WTC11 (cell line): Measurements from ENCODE around the gene AMACR. TPM values are rescaled to one million over a fixed set of nuclear protein-coding genes. Genes with fewer than 3 reads are reported as not detected.
A peak's percentile ranks its signal among the peaks of the same experiment; 100 is the strongest.

Experiments used
- ATAC-seq: fragments of 200-7000 bp; cut with Tn5 transposase; 2 replicates; pipeline ENCODE4 v1.10.0; 2021; ENCODE audit warnings: mild to moderate bottlenecking, moderate library complexity
- CTCF ChIA-PET: fragments of 300-600 bp; sonication (Branson Sonifier 250); formaldehyde crosslinking; loops from one replicate; lab custom pipeline; 2021; ENCODE audit warnings: antibody characterized with exemption; lab: Charles Lee
- POLR2A ChIA-PET: fragments of 350-600 bp; sonication (Branson Sonifier 250); formaldehyde crosslinking; loops from one replicate; lab custom pipeline; 2021; ENCODE audit warnings: antibody characterized with exemption; lab: Charles Lee
- DNase-seq: peaks from one replicate; pipeline ENCODE4 v3.0.0; 2021; ENCODE audit warnings: low spot score
- H3K27ac Mint-ChIP-seq: 2 replicates; pipeline ENCODE4 v1.8.0; 2021; ENCODE audit warnings: mixed read lengths
- H3K27me3 Mint-ChIP-seq: 2 replicates; pipeline ENCODE4 v1.8.0; 2021; ENCODE audit warnings: low read depth, mild to moderate bottlenecking, moderate library complexity, mixed read lengths
- H3K36me3 Mint-ChIP-seq: 2 replicates; pipeline ENCODE4 v1.8.0; 2021; ENCODE audit warnings: mixed read lengths
- H3K4me1 Mint-ChIP-seq: 2 replicates; pipeline ENCODE4 v1.8.0; 2022; ENCODE audit warnings: mixed read lengths
- H3K4me3 Mint-ChIP-seq: 2 replicates; pipeline ENCODE4 v1.8.0; 2021; ENCODE audit warnings: mild to moderate bottlenecking, moderate library complexity, mixed read lengths
- H3K9me3 Mint-ChIP-seq: 2 replicates; pipeline ENCODE4 v1.8.0; 2021; ENCODE audit warnings: mixed read lengths
- ATF1 ChIP-seq: sonication (generic); formaldehyde crosslinking; IDR thresholded peaks from 2 replicates; pipeline ENCODE4 v1.8.1; 2023; ENCODE audit warnings: mild to moderate bottlenecking, moderate library complexity, missing genetic modification reagents
- NFATC4 ChIP-seq: fragments of 250-450 bp; sonication (Bioruptor Pico); IDR thresholded peaks from 2 replicates; pipeline ENCODE4 v1.9.0; 2021; ENCODE audit warnings: mild to moderate bottlenecking
- NFYB ChIP-seq: sonication (generic); formaldehyde crosslinking; conservative IDR thresholded peaks from 2 replicates; pipeline ENCODE4 v1.8.0; 2022; ENCODE audit warnings: low read depth, missing genetic modification reagents
- RORB ChIP-seq: fragments of 250-450 bp; sonication (Bioruptor Pico); IDR thresholded peaks from 2 replicates; pipeline ENCODE4 v1.9.0; 2021; ENCODE audit warnings: mild to moderate bottlenecking
- TP53 ChIP-seq: sonication (generic); formaldehyde crosslinking; IDR thresholded peaks from 2 replicates; pipeline ENCODE4 v1.8.1; 2023; ENCODE audit warnings: mild to moderate bottlenecking, missing genetic modification reagents
- ZNF671 ChIP-seq: fragments of 250-450 bp; sonication (Bioruptor Pico); IDR thresholded peaks from 2 replicates; pipeline ENCODE4 v1.8.0; 2021; ENCODE audit warnings: mild to moderate bottlenecking
- total RNA-seq: library from RNA; stranded (reverse); gene quantifications from 3 replicates; pipeline ENCODE4 v1.2.3, GENCODE V29; 2021
- TF ChIP-seq, protein P1 (sequence below): sonication (generic); formaldehyde crosslinking; IDR thresholded peaks from 2 replicates; pipeline ENCODE4 v1.8.1; 2023; ENCODE audit warnings: mild to moderate bottlenecking, moderate library complexity, missing genetic modification reagents
- TF ChIP-seq, protein P2 (sequence below): sonication (generic); formaldehyde crosslinking; IDR thresholded peaks from 2 replicates; pipeline ENCODE4 v1.8.1; 2022; ENCODE audit warnings: low read depth, mild to moderate bottlenecking, moderate library complexity, missing genetic modification reagents, borderline replicate concordance
- TF ChIP-seq, protein P3 (sequence below): sonication (generic); formaldehyde crosslinking; IDR thresholded peaks from 2 replicates; pipeline ENCODE4 v1.8.0; 2023; ENCODE audit warnings: missing genetic modification reagents, mild to moderate bottlenecking, borderline replicate concordance
- TF ChIP-seq, protein P4 (sequence below): sonication (generic); formaldehyde crosslinking; IDR thresholded peaks from 2 replicates; pipeline ENCODE4 v1.8.1; 2023; ENCODE audit warnings: mild to moderate bottlenecking, missing genetic modification reagents
- TF ChIP-seq, protein P5 (sequence below): sonication (generic); formaldehyde crosslinking; IDR thresholded peaks from 2 replicates; pipeline ENCODE4 v1.8.0; 2022; ENCODE audit warnings: mild to moderate bottlenecking, missing genetic modification reagents
- TF ChIP-seq, protein P6 (sequence below): fragments of 200-600 bp; IDR thresholded peaks from 2 replicates; pipeline ENCODE4 v1.8.0; 2022; ENCODE audit warnings: antibody characterized with exemption

The AMACR gene
- total RNA-seq, 1 experiment from 2014 or later, result 11.9 TPM

DNA sequence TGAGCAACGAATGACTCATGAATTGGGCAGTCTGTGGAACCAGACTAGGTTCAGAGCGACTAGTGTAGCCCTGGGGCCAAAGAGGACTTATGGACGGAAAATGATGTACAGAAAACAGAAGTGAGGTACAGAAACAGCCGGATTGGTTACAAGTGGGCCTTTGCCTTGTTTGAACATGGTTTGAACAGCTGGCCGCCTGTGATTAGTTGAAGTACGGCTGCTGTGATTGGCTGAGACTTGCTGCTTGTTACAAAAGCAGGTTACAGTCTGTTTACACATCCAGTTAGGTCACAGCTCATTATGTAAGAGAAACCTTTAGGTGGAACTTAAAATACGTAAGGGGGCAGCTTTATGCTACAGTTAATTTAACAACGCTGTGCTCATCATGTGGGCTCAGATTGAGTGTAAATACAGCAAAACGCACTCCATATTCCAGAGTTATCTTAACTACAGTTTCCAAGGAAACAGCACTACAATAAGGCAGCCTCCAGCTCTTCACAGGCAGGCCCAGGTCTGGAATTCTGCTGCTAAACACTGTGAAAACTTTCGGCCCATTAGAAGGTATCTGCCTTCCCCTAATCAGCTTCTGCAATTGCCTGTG, 6.5 kb downstream of the AMACR start (continued):
- no peak for TF ChIP-seq NFYB (CRISPR knock-in tag)

DNA sequence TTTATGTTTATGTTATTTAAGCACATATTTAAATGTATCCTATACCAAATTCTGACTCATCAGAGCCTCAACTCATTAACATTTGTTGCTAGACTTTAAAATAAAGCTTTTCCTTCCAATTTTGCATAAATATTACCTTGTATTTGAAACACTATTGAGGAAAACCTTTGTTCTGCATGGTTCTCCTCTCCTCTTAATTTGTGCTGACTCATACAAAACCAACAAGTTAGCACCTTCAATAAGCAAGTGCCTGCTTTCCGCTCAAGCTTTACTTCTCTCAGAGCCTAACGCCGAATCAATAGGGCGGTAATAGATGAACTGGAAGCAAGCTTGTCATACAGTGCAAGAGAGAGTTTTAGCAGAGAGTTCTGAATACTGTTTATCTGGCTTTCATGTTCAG, 7.9 kb downstream of the AMACR start:
- POLR2A ChIA-PET, result no interaction called here
- H3K4me3 Mint-ChIP-seq, result no peak overlapping the region
- H3K4me1 Mint-ChIP-seq, result peaks cover 31% of the 10 kb centered on the region
- ATAC-seq, result no peak
- TF ChIP-seq, protein P1, sequence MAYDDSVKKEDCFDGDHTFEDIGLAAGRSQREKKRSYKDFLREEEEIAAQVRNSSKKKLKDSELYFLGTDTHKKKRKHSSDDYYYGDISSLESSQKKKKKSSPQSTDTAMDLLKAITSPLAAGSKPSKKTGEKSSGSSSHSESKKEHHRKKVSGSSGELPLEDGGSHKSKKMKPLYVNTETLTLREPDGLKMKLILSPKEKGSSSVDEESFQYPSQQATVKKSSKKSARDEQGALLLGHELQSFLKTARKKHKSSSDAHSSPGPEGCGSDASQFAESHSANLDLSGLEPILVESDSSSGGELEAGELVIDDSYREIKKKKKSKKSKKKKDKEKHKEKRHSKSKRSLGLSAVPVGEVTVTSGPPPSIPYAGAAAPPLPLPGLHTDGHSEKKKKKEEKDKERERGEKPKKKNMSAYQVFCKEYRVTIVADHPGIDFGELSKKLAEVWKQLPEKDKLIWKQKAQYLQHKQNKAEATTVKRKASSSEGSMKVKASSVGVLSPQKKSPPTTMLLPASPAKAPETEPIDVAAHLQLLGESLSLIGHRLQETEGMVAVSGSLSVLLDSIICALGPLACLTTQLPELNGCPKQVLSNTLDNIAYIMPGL (CRISPR knock-in tag), result no peak
- TF ChIP-seq, protein P2, sequence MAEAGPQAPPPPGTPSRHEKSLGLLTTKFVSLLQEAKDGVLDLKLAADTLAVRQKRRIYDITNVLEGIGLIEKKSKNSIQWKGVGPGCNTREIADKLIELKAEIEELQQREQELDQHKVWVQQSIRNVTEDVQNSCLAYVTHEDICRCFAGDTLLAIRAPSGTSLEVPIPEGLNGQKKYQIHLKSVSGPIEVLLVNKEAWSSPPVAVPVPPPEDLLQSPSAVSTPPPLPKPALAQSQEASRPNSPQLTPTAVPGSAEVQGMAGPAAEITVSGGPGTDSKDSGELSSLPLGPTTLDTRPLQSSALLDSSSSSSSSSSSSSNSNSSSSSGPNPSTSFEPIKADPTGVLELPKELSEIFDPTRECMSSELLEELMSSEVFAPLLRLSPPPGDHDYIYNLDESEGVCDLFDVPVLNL (CRISPR knock-in tag), result no peak
- TF ChIP-seq, protein P3, sequence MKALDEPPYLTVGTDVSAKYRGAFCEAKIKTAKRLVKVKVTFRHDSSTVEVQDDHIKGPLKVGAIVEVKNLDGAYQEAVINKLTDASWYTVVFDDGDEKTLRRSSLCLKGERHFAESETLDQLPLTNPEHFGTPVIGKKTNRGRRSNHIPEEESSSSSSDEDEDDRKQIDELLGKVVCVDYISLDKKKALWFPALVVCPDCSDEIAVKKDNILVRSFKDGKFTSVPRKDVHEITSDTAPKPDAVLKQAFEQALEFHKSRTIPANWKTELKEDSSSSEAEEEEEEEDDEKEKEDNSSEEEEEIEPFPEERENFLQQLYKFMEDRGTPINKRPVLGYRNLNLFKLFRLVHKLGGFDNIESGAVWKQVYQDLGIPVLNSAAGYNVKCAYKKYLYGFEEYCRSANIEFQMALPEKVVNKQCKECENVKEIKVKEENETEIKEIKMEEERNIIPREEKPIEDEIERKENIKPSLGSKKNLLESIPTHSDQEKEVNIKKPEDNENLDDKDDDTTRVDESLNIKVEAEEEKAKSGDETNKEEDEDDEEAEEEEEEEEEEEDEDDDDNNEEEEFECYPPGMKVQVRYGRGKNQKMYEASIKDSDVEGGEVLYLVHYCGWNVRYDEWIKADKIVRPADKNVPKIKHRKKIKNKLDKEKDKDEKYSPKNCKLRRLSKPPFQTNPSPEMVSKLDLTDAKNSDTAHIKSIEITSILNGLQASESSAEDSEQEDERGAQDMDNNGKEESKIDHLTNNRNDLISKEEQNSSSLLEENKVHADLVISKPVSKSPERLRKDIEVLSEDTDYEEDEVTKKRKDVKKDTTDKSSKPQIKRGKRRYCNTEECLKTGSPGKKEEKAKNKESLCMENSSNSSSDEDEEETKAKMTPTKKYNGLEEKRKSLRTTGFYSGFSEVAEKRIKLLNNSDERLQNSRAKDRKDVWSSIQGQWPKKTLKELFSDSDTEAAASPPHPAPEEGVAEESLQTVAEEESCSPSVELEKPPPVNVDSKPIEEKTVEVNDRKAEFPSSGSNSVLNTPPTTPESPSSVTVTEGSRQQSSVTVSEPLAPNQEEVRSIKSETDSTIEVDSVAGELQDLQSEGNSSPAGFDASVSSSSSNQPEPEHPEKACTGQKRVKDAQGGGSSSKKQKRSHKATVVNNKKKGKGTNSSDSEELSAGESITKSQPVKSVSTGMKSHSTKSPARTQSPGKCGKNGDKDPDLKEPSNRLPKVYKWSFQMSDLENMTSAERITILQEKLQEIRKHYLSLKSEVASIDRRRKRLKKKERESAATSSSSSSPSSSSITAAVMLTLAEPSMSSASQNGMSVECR (CRISPR knock-in tag), result no peak
- TF ChIP-seq, protein P4, sequence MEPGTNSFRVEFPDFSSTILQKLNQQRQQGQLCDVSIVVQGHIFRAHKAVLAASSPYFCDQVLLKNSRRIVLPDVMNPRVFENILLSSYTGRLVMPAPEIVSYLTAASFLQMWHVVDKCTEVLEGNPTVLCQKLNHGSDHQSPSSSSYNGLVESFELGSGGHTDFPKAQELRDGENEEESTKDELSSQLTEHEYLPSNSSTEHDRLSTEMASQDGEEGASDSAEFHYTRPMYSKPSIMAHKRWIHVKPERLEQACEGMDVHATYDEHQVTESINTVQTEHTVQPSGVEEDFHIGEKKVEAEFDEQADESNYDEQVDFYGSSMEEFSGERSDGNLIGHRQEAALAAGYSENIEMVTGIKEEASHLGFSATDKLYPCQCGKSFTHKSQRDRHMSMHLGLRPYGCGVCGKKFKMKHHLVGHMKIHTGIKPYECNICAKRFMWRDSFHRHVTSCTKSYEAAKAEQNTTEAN (CRISPR knock-in tag), result no peak
- TF ChIP-seq ZNF671 (CRISPR knock-in tag), result no peak
- no peak for TF ChIP-seq NFATC4
- TF ChIP-seq RORB, result no peak
- TF ChIP-seq, protein P5, sequence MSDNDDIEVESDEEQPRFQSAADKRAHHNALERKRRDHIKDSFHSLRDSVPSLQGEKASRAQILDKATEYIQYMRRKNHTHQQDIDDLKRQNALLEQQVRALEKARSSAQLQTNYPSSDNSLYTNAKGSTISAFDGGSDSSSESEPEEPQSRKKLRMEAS, result no peak
- no peak for TF ChIP-seq TP53 (CRISPR knock-in tag)
- H3K9me3 Mint-ChIP-seq, result no peaks in the 10 kb centered on the region
- DNase-seq, result no peak
- no peaks in the 10 kb centered on the region for H3K27me3 Mint-ChIP-seq
- H3K27ac Mint-ChIP-seq, result no peak overlapping the region
- CTCF ChIA-PET, result no interaction called here
- H3K36me3 Mint-ChIP-seq, result peaks cover 10% of the 10 kb centered on the region

DNA sequence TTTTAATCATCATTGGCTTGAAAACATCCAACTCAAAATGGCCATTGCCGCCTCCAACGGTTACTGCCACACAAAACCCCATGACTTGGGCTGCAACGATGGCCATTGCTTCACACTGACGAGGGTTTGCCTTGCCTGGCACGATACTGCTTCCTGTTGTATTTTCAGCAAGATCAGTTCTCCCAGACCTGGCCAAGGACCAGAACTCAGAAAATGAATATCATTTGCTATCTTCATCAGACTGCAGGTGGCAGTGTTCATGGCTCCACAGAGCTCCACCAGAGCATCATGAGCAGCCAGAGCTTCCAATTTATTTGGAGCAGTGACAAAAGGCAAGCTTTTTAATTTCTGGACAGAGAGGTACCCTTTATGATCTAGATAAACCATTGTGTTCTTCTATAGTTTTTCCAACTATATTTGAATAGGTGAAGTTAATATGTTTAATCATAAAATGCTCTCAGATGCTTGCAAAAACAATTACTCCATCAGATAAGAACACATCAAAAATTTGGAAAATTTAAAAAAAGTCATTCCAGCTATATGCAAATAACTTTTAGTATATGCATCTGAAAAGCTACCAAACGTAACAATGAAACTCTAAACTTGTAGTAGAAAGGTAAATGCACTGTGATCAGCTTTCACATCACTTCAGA, 10.4 kb downstream of the AMACR start:
- peaks cover 31% of the 10 kb centered on the region for H3K4me1 Mint-ChIP-seq
- TF ChIP-seq ATF1 (CRISPR knock-in tag), result no peak
- TF ChIP-seq, protein P6, sequence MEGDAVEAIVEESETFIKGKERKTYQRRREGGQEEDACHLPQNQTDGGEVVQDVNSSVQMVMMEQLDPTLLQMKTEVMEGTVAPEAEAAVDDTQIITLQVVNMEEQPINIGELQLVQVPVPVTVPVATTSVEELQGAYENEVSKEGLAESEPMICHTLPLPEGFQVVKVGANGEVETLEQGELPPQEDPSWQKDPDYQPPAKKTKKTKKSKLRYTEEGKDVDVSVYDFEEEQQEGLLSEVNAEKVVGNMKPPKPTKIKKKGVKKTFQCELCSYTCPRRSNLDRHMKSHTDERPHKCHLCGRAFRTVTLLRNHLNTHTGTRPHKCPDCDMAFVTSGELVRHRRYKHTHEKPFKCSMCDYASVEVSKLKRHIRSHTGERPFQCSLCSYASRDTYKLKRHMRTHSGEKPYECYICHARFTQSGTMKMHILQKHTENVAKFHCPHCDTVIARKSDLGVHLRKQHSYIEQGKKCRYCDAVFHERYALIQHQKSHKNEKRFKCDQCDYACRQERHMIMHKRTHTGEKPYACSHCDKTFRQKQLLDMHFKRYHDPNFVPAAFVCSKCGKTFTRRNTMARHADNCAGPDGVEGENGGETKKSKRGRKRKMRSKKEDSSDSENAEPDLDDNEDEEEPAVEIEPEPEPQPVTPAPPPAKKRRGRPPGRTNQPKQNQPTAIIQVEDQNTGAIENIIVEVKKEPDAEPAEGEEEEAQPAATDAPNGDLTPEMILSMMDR, result peak; percentile 24; the same call in 1 of the 2 replicates
- TF ChIP-seq, all 79 proteins: peak for 1
- POLR2A ChIA-PET, result interaction anchor here (0.7 kb wide), 1 partner anchor 41 kb away, joined by 3 read pairs; no protein-coding TSS in a partner anchor
- Mint-ChIP-seq H3K36me3 (peaks cover 5% of the 10 kb centered on the region), H3K4me3 (no peak overlapping the region), H3K27me3 (no peaks in the 10 kb centered on the region), H3K9me3 (no peaks in the 10 kb centered on the region), H3K27ac (peak overlapping the region; percentile 73; the same call in 1 of the 2 replicates)
- DNase-seq (no peak), ATAC-seq (peak; percentile 81)
- CTCF ChIA-PET, result interaction anchor here (0.7 to 2.8 kb wide), 8 partner anchors 11 to 191 kb away, joined by 3 to 12 read pairs (median 5); partner anchors contain the start of gene AMACR
